ENCODE measurements around the gene RELT.

DNA sequence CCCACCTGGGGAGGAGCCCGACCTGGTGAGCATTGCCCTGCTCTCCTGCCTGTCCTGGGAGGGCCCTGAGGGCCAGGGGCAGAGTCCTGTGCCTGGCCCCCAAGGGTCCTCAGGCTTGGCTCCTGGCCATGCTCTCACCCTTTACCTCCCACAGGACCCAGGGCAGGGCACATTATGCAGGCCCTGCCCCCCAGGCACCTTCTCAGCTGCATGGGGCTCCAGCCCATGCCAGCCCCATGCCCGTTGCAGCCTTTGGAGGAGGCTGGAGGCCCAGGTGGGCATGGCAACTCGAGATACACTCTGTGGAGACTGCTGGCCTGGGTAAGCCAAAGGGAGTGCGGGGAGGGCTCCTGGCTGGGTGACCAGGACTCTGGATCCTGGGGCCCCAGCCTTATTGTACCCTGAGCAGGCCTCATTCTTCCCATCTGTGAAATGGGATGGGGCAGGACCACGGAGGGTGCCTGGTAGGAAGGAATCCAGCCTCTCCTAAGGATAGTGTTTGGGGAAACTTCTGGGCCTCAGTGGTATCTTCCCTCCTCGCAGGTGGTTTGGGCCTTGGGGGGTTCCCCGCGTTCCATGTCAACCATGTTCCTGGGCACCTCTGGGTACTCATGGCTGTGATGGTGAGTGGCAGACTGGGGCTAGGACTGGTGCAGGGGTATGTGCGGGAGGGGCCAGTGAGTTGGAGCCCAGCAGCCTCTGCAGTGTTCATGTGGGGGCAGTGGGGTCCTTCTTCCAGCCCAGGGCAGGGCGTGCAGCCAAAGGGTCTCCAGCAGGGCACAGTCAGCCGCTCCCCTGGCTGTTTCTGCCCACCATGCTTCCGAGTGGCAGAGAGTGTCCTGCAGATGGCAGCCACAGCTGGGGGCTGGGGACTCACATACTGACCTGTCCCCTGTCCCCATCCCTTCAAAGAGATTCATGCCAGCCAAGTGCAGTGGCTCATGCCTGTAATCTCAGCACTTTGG is 14.7 kb downstream of the RELT start:
- TF ChIP-seq, protein P1, sequence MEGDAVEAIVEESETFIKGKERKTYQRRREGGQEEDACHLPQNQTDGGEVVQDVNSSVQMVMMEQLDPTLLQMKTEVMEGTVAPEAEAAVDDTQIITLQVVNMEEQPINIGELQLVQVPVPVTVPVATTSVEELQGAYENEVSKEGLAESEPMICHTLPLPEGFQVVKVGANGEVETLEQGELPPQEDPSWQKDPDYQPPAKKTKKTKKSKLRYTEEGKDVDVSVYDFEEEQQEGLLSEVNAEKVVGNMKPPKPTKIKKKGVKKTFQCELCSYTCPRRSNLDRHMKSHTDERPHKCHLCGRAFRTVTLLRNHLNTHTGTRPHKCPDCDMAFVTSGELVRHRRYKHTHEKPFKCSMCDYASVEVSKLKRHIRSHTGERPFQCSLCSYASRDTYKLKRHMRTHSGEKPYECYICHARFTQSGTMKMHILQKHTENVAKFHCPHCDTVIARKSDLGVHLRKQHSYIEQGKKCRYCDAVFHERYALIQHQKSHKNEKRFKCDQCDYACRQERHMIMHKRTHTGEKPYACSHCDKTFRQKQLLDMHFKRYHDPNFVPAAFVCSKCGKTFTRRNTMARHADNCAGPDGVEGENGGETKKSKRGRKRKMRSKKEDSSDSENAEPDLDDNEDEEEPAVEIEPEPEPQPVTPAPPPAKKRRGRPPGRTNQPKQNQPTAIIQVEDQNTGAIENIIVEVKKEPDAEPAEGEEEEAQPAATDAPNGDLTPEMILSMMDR (IDR thresholded peaks at IDR 0.05), result no peak
- no peak for TF ChIP-seq POLR2AphosphoS5 (IDR thresholded peaks at IDR 0.05)
